Retinal pigment epithelial cell (primary cell): ENCODE results near the gene ACER1.

Experiments used
- DNase-seq: peaks from one replicate; pipeline ENCODE4 v3.0.0-alpha.2; 2010; ENCODE audit warnings: low read depth
- H3K4me3 ChIP-seq: 2 replicates; pipeline ENCODE4 v1.5.1; 2011; ENCODE audit warnings: mild to moderate bottlenecking, low read length, control low read depth, moderate library complexity
- TF ChIP-seq, protein P1 (sequence below): conservative IDR thresholded peaks from 2 replicates; pipeline ENCODE4 v1.5.1; 2011; ENCODE audit warnings: low read depth, low read length, control low read depth, inconsistent platforms

The ACER1 gene

DNA sequence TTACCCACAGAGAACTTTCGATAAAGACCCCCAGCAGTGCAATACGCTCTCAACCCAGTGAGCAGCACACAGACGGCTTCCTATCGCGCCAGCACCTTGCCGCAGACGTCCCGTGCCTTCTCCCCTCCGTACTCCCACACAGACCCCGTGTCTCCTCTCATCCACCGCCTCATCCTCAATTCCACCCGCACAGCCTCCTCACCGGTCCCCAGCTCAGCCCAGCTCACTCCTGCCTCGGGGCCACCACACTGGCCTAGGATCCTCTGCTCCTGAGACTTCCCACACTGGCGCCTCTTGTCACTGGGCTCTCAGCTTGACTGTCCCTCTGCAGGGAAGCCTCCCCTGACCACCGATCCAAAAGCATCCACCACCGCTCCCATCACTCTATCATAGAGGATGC is 62.6 kb downstream of the ACER1 start:
- TF ChIP-seq, protein P1, sequence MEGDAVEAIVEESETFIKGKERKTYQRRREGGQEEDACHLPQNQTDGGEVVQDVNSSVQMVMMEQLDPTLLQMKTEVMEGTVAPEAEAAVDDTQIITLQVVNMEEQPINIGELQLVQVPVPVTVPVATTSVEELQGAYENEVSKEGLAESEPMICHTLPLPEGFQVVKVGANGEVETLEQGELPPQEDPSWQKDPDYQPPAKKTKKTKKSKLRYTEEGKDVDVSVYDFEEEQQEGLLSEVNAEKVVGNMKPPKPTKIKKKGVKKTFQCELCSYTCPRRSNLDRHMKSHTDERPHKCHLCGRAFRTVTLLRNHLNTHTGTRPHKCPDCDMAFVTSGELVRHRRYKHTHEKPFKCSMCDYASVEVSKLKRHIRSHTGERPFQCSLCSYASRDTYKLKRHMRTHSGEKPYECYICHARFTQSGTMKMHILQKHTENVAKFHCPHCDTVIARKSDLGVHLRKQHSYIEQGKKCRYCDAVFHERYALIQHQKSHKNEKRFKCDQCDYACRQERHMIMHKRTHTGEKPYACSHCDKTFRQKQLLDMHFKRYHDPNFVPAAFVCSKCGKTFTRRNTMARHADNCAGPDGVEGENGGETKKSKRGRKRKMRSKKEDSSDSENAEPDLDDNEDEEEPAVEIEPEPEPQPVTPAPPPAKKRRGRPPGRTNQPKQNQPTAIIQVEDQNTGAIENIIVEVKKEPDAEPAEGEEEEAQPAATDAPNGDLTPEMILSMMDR, result no peak
- H3K4me3 ChIP-seq, result no peak overlapping the region
- no peak for DNase-seq

DNA sequence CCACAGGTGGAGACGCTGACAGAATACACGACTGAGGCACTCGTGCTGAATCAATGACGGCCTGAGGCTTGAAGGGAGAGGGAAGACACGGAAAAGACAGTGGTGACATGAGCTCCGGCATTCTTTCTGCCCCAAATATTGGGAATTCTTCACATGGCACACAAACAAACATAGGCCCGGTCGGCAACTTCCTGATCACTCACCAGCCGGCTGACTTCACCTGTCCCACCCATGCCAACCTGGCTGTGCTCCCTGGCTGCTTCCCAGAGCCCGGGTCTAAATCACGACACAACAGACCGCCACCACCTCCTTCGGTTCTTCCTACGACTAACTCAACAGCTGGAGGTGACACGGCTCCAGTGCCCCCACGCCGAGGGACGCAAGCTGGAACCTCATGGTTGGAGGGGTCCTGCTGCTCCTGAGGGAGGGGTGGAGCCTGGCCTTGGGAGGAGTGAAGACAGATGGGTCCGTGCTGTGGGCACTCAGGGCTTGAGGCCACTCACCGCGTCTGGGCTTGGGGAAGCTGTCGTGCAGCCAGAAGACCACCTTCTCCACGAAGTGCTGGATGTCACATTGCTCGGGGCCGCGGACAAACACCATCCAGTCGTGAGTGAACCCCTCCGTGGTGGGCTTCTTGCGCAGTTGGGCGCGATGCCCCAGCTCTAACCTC is 63.2 kb downstream of the ACER1 start:
- TF ChIP-seq, protein P1, result no peak
- DNase-seq, result no peak
- no peak overlapping the region for H3K4me3 ChIP-seq

DNA sequence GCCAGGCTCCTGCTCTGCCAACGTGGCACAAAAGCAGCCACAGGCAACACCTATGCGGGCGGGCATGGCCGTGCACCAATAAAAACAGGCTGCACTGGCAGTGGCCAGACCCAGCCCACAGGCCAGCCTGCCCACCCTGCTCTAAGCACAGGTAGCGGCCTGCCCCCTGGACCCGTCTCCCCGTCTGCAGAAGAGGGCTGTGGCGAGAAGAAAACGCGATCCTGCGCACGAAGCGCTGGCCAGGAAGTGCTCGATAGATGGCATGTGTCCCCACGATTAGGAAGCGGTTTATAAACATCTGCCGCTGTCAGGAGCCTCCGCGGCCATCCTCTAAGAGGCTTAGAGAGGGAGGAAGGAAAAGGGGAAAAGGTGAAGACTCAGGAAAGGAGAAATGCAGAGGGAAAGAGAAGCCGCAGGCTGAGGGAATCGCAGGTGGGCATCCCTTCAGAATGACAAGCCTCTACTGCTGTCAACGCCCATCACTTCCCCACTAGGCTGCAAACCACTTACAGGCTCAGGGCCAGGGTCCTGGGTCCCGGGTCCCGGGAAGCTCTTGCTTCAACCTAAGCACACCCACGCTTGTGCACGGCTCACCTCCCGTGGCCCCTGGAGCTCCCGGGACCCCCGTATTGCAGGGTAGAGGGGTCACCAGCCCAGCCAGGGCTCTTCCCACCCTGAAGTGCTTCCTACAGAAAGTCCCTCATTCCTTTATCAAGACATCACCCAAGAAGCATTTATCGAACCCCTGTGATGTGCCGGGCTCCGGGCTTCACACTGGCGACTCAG is 64.1 kb downstream of the ACER1 start:
- TF ChIP-seq, protein P1, result no peak
- H3K4me3 ChIP-seq, result no peak overlapping the region
- DNase-seq, result no peak

DNA sequence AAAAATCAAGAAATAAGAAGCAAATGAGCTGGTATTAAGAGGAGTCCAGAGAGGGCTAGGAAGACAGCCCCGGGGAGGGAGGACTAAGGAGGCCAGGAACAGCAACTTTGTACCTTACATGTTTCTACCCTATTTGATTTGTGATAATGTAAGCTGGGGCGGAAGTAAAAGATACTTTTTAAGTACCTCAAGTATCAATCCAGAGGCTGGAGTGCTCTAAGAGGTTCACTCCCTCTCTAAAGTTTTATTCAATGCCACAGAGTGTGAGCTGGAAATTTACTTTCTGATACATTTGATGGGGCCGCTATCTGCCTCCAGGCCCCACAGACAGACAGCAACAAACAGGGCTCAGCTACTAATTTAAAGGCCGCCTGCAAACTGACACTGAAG is 65.0 kb downstream of the ACER1 start:
- TF ChIP-seq, protein P1, result no peak
- H3K4me3 ChIP-seq, result no peak overlapping the region
- DNase-seq, result no peak

DNA sequence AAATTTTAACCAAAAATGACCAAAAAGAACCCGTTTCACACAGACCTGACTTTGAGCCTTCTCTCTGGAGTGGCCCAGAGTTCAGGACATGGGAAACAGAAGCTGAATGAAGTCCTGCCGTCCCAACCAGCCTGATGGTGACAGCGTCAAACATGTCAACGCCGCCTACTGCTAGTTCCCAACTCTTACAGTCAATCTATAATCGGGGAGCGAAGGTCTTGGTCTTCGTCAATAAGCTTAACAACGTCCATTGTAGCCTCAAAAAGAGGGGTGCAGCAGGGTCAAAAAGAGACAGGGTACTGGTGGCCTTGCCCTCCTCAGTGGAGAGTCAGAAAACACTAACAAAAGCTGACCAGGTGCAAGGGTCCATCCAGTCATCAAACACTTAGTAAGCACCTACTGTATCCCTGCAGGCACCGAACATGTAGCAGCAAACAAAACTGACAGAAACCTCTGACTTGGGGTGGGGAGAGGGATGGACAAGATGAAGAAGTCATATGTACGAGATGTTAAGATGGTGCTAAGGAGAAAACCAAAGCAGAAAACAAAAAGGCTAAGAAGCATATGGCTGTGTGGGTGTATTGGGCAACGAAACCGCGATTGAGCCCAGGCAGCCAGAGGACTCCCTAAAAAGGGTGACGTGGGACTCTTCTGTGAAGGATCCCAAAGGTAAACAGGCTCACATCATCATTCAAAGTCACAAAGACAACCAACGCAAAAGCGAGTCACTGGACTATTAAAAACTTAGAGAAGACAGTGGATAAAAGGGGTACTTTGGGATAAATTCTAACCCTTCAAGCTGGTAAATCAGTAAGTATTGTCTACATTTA is 65.6 kb downstream of the ACER1 start:
- DNase-seq, result no peak
- TF ChIP-seq, protein P1, result no peak
- no peak overlapping the region for H3K4me3 ChIP-seq

DNA sequence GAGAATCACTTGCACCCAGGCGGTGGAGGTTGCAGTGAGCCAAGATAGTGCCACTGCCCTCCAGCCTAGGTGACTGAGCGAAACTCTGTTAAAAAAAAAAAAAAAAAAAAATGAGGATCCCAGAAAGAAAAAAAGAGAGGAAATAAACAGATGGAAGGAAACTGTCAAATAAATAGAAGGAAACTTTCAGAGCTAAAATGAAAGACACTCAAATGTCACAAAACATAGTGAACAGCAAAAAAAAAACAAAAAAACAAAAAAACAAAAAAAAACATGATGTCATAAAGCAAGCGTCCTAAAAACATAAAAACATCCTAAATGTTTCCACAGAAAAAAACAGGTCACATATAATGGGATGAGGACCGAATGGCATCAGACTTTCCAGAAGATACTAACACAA is 68.6 kb downstream of the ACER1 start:
- no peak for DNase-seq
- TF ChIP-seq, protein P1, result no peak
- H3K4me3 ChIP-seq, result no peak overlapping the region
